Measurements from ENCODE around the gene TBXA2R. TPM values are rescaled to one million over a fixed set of nuclear protein-coding genes. Genes with fewer than 3 reads are reported as not detected.

The TBXA2R gene
- total RNA-seq, 1 experiment from 2014 or later = not detected

GRCh38 chr19:3645726-3646125, 39.1 kb upstream of the TBXA2R start:
- CTCF ChIA-PET = no interaction called here
- no peak for TF ChIP-seq CTCF (IDR thresholded peaks at IDR 0.05; ENCODE audit: unreplicated experiment)
- no peak overlapping the region for H3K4me3 Mint-ChIP-seq (ENCODE audit: unreplicated experiment)
- BruUV-seq (replicated peaks) = no TSS peak
- POLR2A ChIA-PET = no interaction called here
- peaks cover 19% of the 10 kb centered on the region for H3K36me3 Mint-ChIP-seq (ENCODE audit: insufficient read depth, unreplicated experiment)
- DNase-seq (ENCODE audit: unreplicated experiment) = no peak
- no peaks in the 10 kb centered on the region for H3K27me3 Mint-ChIP-seq (ENCODE audit: insufficient read depth, unreplicated experiment)
- H3K9me3 Mint-ChIP-seq (ENCODE audit: unreplicated experiment) = no peaks in the 10 kb centered on the region
- intact Hi-C loops (cut with micrococcal nuclease) = no loop called here
- no peaks in the 10 kb centered on the region for H3K4me1 Mint-ChIP-seq (ENCODE audit: insufficient read depth, unreplicated experiment)
- H3K27ac Mint-ChIP-seq (ENCODE audit: low read depth, unreplicated experiment) = no peak overlapping the region

GRCh38 chr19:3645067-3645396, 38.4 kb upstream of the TBXA2R start:
- no peak for DNase-seq (ENCODE audit: unreplicated experiment)
- TF ChIP-seq CTCF (IDR thresholded peaks at IDR 0.05; ENCODE audit: unreplicated experiment) = no peak
- CTCF ChIA-PET = no interaction called here
- POLR2A ChIA-PET = no interaction called here
- BruUV-seq (replicated peaks) = no TSS peak
- intact Hi-C loops (cut with micrococcal nuclease) = no loop called here
- Mint-ChIP-seq H3K27me3 (ENCODE audit: insufficient read depth, unreplicated experiment) (no peaks in the 10 kb centered on the region), H3K36me3 (ENCODE audit: insufficient read depth, unreplicated experiment) (peaks cover 15% of the 10 kb centered on the region), H3K4me1 (ENCODE audit: insufficient read depth, unreplicated experiment) (no peaks in the 10 kb centered on the region), H3K9me3 (ENCODE audit: unreplicated experiment) (no peaks in the 10 kb centered on the region), H3K27ac (ENCODE audit: low read depth, unreplicated experiment) (no peak overlapping the region), H3K4me3 (ENCODE audit: unreplicated experiment) (no peak overlapping the region)

- Mint-ChIP-seq H3K4me1 (ENCODE audit: insufficient read depth, unreplicated experiment) (no peaks in the 10 kb centered on the region), H3K36me3 (ENCODE audit: insufficient read depth, unreplicated experiment) (peaks cover 19% of the 10 kb centered on the region), H3K4me3 (ENCODE audit: unreplicated experiment) (no peak overlapping the region), H3K9me3 (ENCODE audit: unreplicated experiment) (no peaks in the 10 kb centered on the region), H3K27ac (ENCODE audit: low read depth, unreplicated experiment) (no peak overlapping the region), H3K27me3 (ENCODE audit: insufficient read depth, unreplicated experiment) (no peaks in the 10 kb centered on the region)
- no peak for TF ChIP-seq CTCF (IDR thresholded peaks at IDR 0.05; ENCODE audit: unreplicated experiment)
- DNase-seq (ENCODE audit: unreplicated experiment) = no peak
- BruUV-seq (replicated peaks) = no TSS peak
- CTCF ChIA-PET = no interaction called here
- POLR2A ChIA-PET = no interaction called here
- intact Hi-C loops (cut with micrococcal nuclease) = no loop called here
These were observed 37.8 kb upstream of the TBXA2R start for GRCh38 chr19:3644351-3645066.

GRCh38 chr19:3643674-3644313, 37.1 kb upstream of the TBXA2R start:
- Mint-ChIP-seq H3K4me3 (ENCODE audit: unreplicated experiment) (no peak overlapping the region), H3K27me3 (ENCODE audit: insufficient read depth, unreplicated experiment) (no peaks in the 10 kb centered on the region), H3K9me3 (ENCODE audit: unreplicated experiment) (no peaks in the 10 kb centered on the region), H3K36me3 (ENCODE audit: insufficient read depth, unreplicated experiment) (peaks cover 19% of the 10 kb centered on the region), H3K27ac (ENCODE audit: low read depth, unreplicated experiment) (no peak overlapping the region), H3K4me1 (ENCODE audit: insufficient read depth, unreplicated experiment) (no peaks in the 10 kb centered on the region)
- ChIA-PET POLR2A (no interaction called here), CTCF (interaction anchor here (0.5 kb wide), 1 partner anchor 286 kb away, joined by 3 read pairs; no protein-coding TSS in a partner anchor)
- TF ChIP-seq CTCF (IDR thresholded peaks at IDR 0.05; ENCODE audit: unreplicated experiment) = no peak
- BruUV-seq (replicated peaks) = no TSS peak
- intact Hi-C loops (cut with micrococcal nuclease) = no loop called here
- no peak for DNase-seq (ENCODE audit: unreplicated experiment)
